Tibial artery (tissue), 4 donors: ENCODE measurements around the gene BRSK2.
"Not testable (repeated sequence)": the region's sequence is repeated elsewhere in the genome, so short reads cannot be mapped to it uniquely, and the experiment has no call there.

Experiments
- DNase-seq, 2 donors: peaks; one replicate each; pipeline ENCODE4 v3.0.0-alpha.2; 2019
- H3K27ac ChIP-seq, 2 donors: fragments of 200-600 bp; sonication (generic) in 1 of 2; 1 replicate in 1 of 2; 2 replicates in 1 of 2; pipeline ENCODE4 v1.5.1; 2018 to 2019; ENCODE audit warnings: mild to moderate bottlenecking in 1 of 2
- H3K27me3 ChIP-seq, 2 donors: fragments of 200-600 bp; sonication (generic) in 1 of 2; one replicate each; pipeline versions ENCODE4 v1.5.1 to v1.6.0; 2016 to 2019
- H3K36me3 ChIP-seq, 3 donors: fragments of 200-600 bp; sonication (generic) in 2 of 3; one replicate each; pipeline ENCODE4 v1.5.1; 2016 to 2019; ENCODE audit warnings: mild to moderate bottlenecking in 2 of 3
- H3K4me1 ChIP-seq, 4 donors: fragments of 200-600 bp; sonication (generic) in 2 of 4; 1 replicate in 3 of 4; 2 replicates in 1 of 4; pipeline ENCODE4 v1.5.1; 2016 to 2019
- H3K4me3 ChIP-seq, 2 donors: fragments of 200-600 bp; sonication (generic) in 1 of 2; 1 replicate in 1 of 2; 2 replicates in 1 of 2; pipeline ENCODE4 v1.5.1; 2018 to 2019; ENCODE audit warnings: mild to moderate bottlenecking in 2 of 2
- H3K9me3 ChIP-seq, 3 donors: fragments of 200-600 bp; sonication (generic) in 1 of 3; one replicate each; pipeline ENCODE4 v1.5.1; 2016 to 2019
- CTCF ChIP-seq, 2 experiments: fragments of 200-600 bp in 1 of 2; fragments of 450-650 bp in 1 of 2; IDR thresholded peaks; one replicate each; pipeline ENCODE4 v1.5.1; 2017 to 2019; ENCODE audit warnings: antibody characterized with exemption in 2 of 2, mild to moderate bottlenecking in 1 of 2, moderate library complexity in 1 of 2
- intact Hi-C: fragments of 100-400 bp; cut with DNase I; formaldehyde crosslinking; loops from one replicate; pipeline ENCODE4 v1.15.0; 2023; ENCODE audit warnings: low total_unique reads

BRSK2 gene

GRCh38 chr11:1410366-1411291, 20.9 kb downstream of the BRSK2 start:
- Histone ChIP-seq H3K9me3 (peaks cover 0 to 5% (median 0%) of the 10 kb centered on the region in 3 donors), H3K27ac (no peak overlapping the region), H3K36me3 (no peaks in the 10 kb centered on the region), H3K4me3 (no peak overlapping the region), H3K4me1 (no peaks in the 10 kb centered on the region), H3K27me3 (peaks cover 0 to 58% of the 10 kb centered on the region in 2 donors)
- no peak for DNase-seq
- intact Hi-C loops, result no loop called here
- no peak for TF ChIP-seq CTCF (IDR thresholded peaks at IDR 0.05)

- DNase-seq, result no peak
- H3K36me3 ChIP-seq, result no peaks in the 10 kb centered on the region
- no peak for TF ChIP-seq CTCF (IDR thresholded peaks at IDR 0.05)
- peaks cover 0 to 11% (median 0%) of the 10 kb centered on the region in 3 donors for H3K9me3 ChIP-seq
- H3K4me3 ChIP-seq, result no peak overlapping the region
- intact Hi-C loops, result no loop called here
- H3K27me3 ChIP-seq, result peaks cover 0 to 54% of the 10 kb centered on the region in 2 donors
- no peak overlapping the region for H3K27ac ChIP-seq
- no peaks in the 10 kb centered on the region for H3K4me1 ChIP-seq
Observed at GRCh38 chr11:1411301-1411700, 21.6 kb downstream of the BRSK2 start.

- not testable (repeated sequence) for H3K27ac ChIP-seq
Observed at GRCh38 chr11:1411739-1412138, 22.0 kb downstream of the BRSK2 start.

GRCh38 chr11:1412377-1413095, 22.8 kb downstream of the BRSK2 start:
- intact Hi-C loops, result no loop called here
- H3K9me3 ChIP-seq, result peaks cover 0 to 24% (median 6%) of the 10 kb centered on the region in 3 donors
- H3K27ac ChIP-seq, result no peak overlapping the region
- H3K4me3 ChIP-seq, result no peak overlapping the region
- no peak for TF ChIP-seq CTCF (IDR thresholded peaks at IDR 0.05)
- peaks cover 0 to 42% of the 10 kb centered on the region in 2 donors for H3K27me3 ChIP-seq
- DNase-seq, result no peak
- no peaks in the 10 kb centered on the region for H3K4me1 ChIP-seq
- no peaks in the 10 kb centered on the region for H3K36me3 ChIP-seq

More at GRCh38 chr11:1411739-1412138, 22.0 kb downstream of the BRSK2 start:
- H3K9me3 ChIP-seq, result peaks cover 0 to 16% (median 0%) of the 10 kb centered on the region in 3 donors
- peaks cover 0 to 50% of the 10 kb centered on the region in 2 donors for H3K27me3 ChIP-seq
- H3K36me3 ChIP-seq, DNase-seq, H3K4me1 ChIP-seq, H3K4me3 ChIP-seq, intact Hi-C loops: not testable (repeated sequence)

GRCh38 chr11:1414650-1415049, 24.9 kb downstream of the BRSK2 start:
- Histone ChIP-seq H3K9me3 (peaks cover 12 to 45% (median 27%) of the 10 kb centered on the region in 3 donors), H3K27me3 (peaks cover 0 to 29% of the 10 kb centered on the region in 2 donors), H3K36me3 (no peaks in the 10 kb centered on the region), H3K27ac (no peak overlapping the region), H3K4me1 (no peaks in the 10 kb centered on the region), H3K4me3 (no peak overlapping the region)
- TF ChIP-seq CTCF (IDR thresholded peaks at IDR 0.05), result no peak
- DNase-seq, result no peak
- intact Hi-C loops, result no loop called here

- Histone ChIP-seq H3K27ac (no peak overlapping the region), H3K36me3 (no peaks in the 10 kb centered on the region), H3K4me3 (no peak overlapping the region), H3K27me3 (peaks cover 0 to 24% of the 10 kb centered on the region in 2 donors), H3K9me3 (peaks cover 12 to 55% (median 35%) of the 10 kb centered on the region in 3 donors), H3K4me1 (no peaks in the 10 kb centered on the region)
- DNase-seq, result no peak
- TF ChIP-seq CTCF (IDR thresholded peaks at IDR 0.05), result no peak
- intact Hi-C loops, result no loop called here
Observed at GRCh38 chr11:1415631-1416030, 25.9 kb downstream of the BRSK2 start.

- H3K27ac ChIP-seq, DNase-seq, intact Hi-C loops, H3K4me3 ChIP-seq, H3K36me3 ChIP-seq, H3K4me1 ChIP-seq: not testable (repeated sequence)
- peaks cover 0 to 11% of the 10 kb centered on the region in 2 donors for H3K27me3 ChIP-seq
- H3K9me3 ChIP-seq, result peaks cover 12 to 64% (median 35%) of the 10 kb centered on the region in 3 donors
Observed at GRCh38 chr11:1418192-1418795, 28.6 kb downstream of the BRSK2 start.
